ENCODE results near the gene MRPS35.

MRPS35 gene

DNA sequence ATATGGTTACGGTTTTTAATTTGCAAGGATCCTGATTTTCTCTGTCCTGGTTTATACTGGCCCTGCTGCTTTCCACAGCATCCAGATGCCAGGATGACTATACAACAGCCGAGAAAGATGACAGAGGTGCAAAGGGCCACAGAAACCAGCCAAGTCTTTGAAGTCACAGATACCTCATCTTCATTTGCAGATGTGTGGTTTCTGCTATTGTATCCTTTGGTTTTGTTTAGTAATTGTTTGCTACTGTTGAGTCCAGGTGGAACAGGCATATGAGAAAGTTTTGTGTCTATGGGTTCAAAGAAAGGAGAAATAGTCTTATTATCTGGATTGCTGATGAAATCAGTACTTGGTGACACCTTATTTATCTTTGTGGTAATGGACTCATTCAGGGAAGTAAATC is 52.1 kb downstream of the MRPS35 start:
- H3K36me3 ChIP-seq (ENCODE audit: control insufficient read depth in 2 of 2, insufficient read depth in 1 of 2, low read length in 2 of 2) = peaks cover 0 to 4% of the 10 kb centered on the region in 2 experiments; a peak in 1 of 3 replicates
- H3K27ac ChIP-seq (ENCODE audit: extremely low read depth, low read depth, low read length) = no peak overlapping the region
- CTCF ChIA-PET = no interaction called here
- no peaks in the 10 kb centered on the region for H3K9me3 ChIP-seq (ENCODE audit: control insufficient read depth, insufficient read depth, low read depth, low read length)
- TF ChIP-seq ZNF555 (tag by site-specific recombination; conservative IDR thresholded peaks at IDR 0.05) (no peak), ZNF24 (tag by site-specific recombination; IDR thresholded peaks at IDR 0.05) (no peak), ZFP37 (tag by site-specific recombination; IDR thresholded peaks at IDR 0.05) (no peak), SP7 (tag by site-specific recombination; IDR thresholded peaks at IDR 0.05) (no peak), ZNF223 (tag by site-specific recombination; IDR thresholded peaks at IDR 0.05) (no peak), ELK4 (IDR thresholded peaks at IDR 0.05; ENCODE audit: borderline replicate concordance, low read depth, low read length) (no peak), ZNF155 (tag by site-specific recombination; IDR thresholded peaks at IDR 0.05) (no peak), ZNF354C (tag by site-specific recombination; IDR thresholded peaks at IDR 0.05; ENCODE audit: borderline replicate concordance, low read depth) (no peak), GLI4 (tag by site-specific recombination; IDR thresholded peaks at IDR 0.05) (no peak), ZNF792 (tag by site-specific recombination; IDR thresholded peaks at IDR 0.05) (no peak), ZFP41 (tag by site-specific recombination; IDR thresholded peaks at IDR 0.05; ENCODE audit: borderline replicate concordance) (no peak), KLF9 (tag by site-specific recombination; IDR thresholded peaks at IDR 0.05; ENCODE audit: low read depth) (no peak), ZNF146 (tag by site-specific recombination; IDR thresholded peaks at IDR 0.05) (no peak), SALL2 (tag by site-specific recombination; IDR thresholded peaks at IDR 0.05; ENCODE audit: borderline replicate concordance) (no peak)
- no peak overlapping the region for H3K4me3 ChIP-seq (ENCODE audit: low read depth, low read length)
- no peaks in the 10 kb centered on the region for H3K4me1 ChIP-seq (ENCODE audit: control insufficient read depth, insufficient read depth, low read length)
- POLR2A ChIA-PET = no interaction called here

GRCh38 chr12:27766587-27766986 is 56.0 kb downstream of the MRPS35 start:
- Histone ChIP-seq H3K4me3 (ENCODE audit: low read depth, low read length) (no peak overlapping the region), H3K4me1 (ENCODE audit: control insufficient read depth, insufficient read depth, low read length) (peaks cover 7% of the 10 kb centered on the region), H3K27ac (ENCODE audit: extremely low read depth, low read depth, low read length) (no peak overlapping the region), H3K36me3 (ENCODE audit: control insufficient read depth in 2 of 2, insufficient read depth in 1 of 2, low read length in 2 of 2) (no peaks in the 10 kb centered on the region), H3K9me3 (ENCODE audit: control insufficient read depth, insufficient read depth, low read depth, low read length) (no peaks in the 10 kb centered on the region)
- no peak for TF ChIP-seq ZNF610 (tag by site-specific recombination; IDR thresholded peaks at IDR 0.05; ENCODE audit: borderline replicate concordance)
- TF ChIP-seq GFI1B (tag by site-specific recombination; IDR thresholded peaks at IDR 0.05) = no peak
- TF ChIP-seq, protein P1, sequence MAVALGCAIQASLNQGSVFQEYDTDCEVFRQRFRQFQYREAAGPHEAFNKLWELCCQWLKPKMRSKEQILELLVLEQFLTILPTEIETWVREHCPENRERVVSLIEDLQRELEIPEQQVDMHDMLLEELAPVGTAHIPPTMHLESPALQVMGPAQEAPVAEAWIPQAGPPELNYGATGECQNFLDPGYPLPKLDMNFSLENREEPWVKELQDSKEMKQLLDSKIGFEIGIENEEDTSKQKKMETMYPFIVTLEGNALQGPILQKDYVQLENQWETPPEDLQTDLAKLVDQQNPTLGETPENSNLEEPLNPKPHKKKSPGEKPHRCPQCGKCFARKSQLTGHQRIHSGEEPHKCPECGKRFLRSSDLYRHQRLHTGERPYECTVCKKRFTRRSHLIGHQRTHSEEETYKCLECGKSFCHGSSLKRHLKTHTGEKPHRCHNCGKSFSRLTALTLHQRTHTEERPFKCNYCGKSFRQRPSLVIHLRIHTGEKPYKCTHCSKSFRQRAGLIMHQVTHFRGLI (tag by site-specific recombination; IDR thresholded peaks at IDR 0.05) = no peak
- no peak for TF ChIP-seq ZNF585B (tag by site-specific recombination; IDR thresholded peaks at IDR 0.05)
- TF ChIP-seq PRDM2 (tag by site-specific recombination; IDR thresholded peaks at IDR 0.05; ENCODE audit: borderline replicate concordance) = no peak
- TF ChIP-seq ZNF514 (tag by site-specific recombination; IDR thresholded peaks at IDR 0.05) = no peak
- TF ChIP-seq TRIM28 (IDR thresholded peaks at IDR 0.05; ENCODE audit: borderline replicate concordance, low read length) = no peak
- TF ChIP-seq TCF7L2 (IDR thresholded peaks at IDR 0.05; ENCODE audit: borderline replicate concordance, low read depth, low read length) = no peak
- no peak for TF ChIP-seq ZNF174 (tag by site-specific recombination; IDR thresholded peaks at IDR 0.05)
- TF ChIP-seq, protein P2, sequence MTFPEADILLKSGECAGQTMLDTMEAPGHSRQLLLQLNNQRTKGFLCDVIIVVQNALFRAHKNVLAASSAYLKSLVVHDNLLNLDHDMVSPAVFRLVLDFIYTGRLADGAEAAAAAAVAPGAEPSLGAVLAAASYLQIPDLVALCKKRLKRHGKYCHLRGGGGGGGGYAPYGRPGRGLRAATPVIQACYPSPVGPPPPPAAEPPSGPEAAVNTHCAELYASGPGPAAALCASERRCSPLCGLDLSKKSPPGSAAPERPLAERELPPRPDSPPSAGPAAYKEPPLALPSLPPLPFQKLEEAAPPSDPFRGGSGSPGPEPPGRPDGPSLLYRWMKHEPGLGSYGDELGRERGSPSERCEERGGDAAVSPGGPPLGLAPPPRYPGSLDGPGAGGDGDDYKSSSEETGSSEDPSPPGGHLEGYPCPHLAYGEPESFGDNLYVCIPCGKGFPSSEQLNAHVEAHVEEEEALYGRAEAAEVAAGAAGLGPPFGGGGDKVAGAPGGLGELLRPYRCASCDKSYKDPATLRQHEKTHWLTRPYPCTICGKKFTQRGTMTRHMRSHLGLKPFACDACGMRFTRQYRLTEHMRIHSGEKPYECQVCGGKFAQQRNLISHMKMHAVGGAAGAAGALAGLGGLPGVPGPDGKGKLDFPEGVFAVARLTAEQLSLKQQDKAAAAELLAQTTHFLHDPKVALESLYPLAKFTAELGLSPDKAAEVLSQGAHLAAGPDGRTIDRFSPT (tag by site-specific recombination; IDR thresholded peaks at IDR 0.05) = no peak
- TF ChIP-seq ZNF624 (tag by site-specific recombination; IDR thresholded peaks at IDR 0.05) = no peak
- no peak for TF ChIP-seq ZNF2 (tag by site-specific recombination; IDR thresholded peaks at IDR 0.05)
- ChIA-PET CTCF (no interaction called here), POLR2A (interaction anchor here (0.9 kb wide), 1 partner anchor 13 kb away, joined by 3 read pairs; the partner anchor contains the start of genes KLHL42 and MANSC4)

All from HEK293 (cell line).